Activated CD4-positive, CD25-positive, alpha-beta regulatory T cell treated with anti-CD3 and anti-CD28 coated beads, Interleukin-2, amount 50 U/mL, for 24 hours (primary cell): ENCODE results near the gene DNHD1.
"Not testable (repeated sequence)": the region's sequence is repeated elsewhere in the genome, so short reads cannot be mapped to it uniquely, and the experiment has no call there.

Source experiments
- ATAC-seq, 2 donors: fragments of 150-1000 bp; cut with Tn5 transposase; one replicate each; pipeline ENCODE4 v1.10.0; 2021; ENCODE audit warnings: mild to moderate bottlenecking in 1 of 2, moderate library complexity in 1 of 2

The DNHD1 gene

DNA sequence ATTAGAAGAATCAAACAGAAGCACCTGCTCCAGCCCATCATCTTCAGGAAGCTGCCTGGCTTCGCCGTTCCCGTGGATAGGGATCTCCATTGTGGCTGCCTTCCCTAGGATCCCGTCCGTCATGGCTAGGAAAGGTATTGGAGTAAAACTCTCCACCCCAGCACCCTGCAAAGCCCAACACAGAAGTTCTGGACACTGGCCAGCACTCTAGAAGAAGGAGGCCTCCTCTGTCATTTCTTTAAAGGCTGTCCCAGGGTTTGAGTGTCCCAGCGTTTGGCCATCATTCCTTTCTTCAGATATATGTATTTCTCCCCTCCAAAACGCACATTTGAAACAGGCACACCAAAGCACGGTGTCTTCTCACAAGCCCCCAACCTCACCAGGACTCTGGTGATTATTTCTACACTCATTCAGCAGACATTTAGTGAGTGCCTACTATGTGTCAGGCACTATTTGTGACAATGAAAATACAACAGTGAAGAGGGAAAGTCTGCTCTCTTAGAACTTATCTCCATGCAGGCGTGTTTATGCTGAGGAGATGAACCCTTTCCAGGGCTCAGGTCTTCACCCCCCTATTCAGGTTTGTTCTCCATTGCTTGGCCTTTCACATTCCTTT, 16.7 kb upstream of the DNHD1 start:
- ATAC-seq, result no peak

DNA sequence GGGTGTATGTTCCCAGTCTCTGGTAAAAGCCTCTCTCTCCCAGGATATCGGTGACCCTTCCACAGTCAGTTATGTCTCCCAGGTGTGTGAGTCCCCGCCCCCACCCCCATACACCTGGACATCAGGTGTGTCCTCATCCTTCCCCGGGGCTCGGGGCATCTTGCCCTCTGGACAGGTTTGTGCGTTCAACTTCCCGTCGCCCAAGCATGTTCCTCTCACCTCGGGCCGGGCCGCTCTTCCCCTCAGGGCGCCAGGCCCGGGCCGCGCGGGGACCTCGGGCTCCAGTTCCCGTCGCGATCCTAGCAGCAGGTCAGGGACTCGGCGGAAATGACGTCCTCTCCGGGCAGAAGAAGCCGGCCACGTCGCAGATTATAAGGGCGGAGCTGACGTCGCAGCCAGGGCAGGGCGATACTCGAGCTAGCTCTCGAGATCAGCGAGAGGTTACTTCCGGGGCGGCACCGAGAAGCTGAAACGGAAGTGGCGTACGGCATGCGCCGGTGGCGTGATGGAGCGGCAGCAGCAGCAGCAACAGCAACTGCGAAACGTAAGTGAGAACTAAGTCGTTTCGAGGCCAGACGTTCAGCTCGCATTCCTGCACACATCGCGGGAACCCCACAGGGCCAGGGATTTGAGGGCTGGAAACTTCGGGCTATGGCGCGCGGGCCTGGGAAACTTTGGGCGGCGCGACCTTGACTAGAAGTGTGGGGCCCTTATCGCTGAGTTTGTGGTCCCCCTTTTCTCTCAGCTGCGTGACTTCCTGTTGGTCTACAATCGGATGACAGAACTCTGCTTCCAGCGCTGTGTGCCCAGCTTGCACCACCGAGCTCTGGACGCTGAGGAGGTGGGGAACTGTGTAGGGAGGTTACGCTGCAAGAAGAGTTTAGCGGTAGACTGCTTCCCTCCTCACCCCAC, 15.8 kb upstream of the DNHD1 start, which contains the start of the genes ARFIP2 and TIMM10B:
ARFIP2 (minus strand) TSS at position 320 of the 912 bp plus-strand sequence. CDS start 910 bp downstream, outside the sequence.
TIMM10B (plus strand) TSS at position 490 of the 912 bp plus-strand sequence; CDS start at position 506, 16 bp downstream.
- ATAC-seq, result peak; percentile 98 to 99

DNA sequence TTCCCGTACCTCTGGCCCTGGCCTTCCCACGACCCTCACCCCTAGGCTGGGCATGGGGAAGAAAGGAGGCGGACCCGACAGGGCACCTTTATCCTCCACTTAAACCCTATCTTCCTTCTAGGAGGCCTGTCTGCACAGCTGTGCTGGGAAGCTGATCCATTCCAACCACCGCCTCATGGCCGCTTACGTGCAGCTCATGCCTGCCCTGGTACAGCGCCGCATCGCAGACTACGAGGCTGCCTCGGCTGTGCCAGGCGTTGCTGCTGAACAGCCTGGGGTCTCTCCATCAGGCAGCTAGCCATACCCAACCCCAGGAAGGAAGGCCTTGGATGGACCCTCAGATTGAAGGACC, 15.2 kb upstream of the DNHD1 start:
- no peak for ATAC-seq

DNA sequence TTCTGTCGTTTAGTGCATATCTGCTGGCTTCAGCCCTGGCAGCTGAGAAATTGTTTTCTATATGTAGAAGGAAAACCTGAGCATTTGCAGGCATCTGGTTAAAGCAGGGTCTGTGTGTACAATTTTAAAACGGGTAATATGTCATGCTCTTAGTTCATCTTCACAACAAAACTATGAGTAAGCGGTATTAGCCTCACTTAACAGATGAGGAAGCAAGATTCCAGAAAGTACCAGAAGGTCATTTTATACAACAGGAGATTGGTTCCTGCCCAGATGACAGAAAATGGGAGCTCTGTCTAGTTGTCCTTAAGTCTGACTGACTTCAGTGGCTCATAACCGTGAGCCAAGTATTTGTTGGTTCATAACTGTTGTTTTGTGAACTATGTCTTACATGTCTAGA, 14.6 kb upstream of the DNHD1 start:
- no peak for ATAC-seq

DNA sequence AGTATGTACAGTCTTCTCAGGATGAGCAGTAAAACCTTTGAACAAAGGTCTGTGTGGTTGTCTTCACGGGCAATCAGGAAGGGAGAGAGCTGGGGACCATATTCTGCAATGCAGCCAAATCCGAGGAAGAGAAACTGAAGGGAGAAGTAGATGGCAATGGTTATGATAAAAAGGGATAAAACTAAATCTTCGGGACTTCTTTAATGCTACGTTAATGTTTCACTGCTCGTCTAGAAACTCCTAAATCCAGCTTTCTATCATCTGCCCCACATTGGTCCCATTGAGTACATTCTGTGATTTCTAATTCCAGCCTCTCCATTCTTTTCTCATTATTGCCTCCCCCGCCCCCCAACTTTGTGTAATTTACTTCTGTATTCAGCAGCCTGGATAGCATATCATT, 14.1 kb upstream of the DNHD1 start:
- no peak for ATAC-seq

DNA sequence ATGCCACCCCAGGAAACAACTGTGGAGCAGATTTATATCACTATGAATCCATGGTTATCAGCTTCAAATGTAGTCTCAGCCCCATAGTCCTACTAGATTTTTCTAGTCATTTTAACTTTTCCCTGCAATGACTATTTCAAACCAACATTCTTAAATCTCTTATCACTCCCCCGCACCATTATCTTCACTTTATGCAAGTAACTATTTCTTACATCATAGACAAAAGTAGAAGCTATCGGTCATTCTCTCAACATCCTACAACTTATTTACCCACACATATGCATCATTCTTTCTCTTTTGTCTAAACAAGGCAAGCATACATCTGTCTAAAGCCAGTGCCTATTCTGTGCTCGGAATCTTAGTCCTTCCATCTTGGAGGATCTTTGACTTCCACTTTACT, 11.4 kb upstream of the DNHD1 start:
- no peak for ATAC-seq

DNA sequence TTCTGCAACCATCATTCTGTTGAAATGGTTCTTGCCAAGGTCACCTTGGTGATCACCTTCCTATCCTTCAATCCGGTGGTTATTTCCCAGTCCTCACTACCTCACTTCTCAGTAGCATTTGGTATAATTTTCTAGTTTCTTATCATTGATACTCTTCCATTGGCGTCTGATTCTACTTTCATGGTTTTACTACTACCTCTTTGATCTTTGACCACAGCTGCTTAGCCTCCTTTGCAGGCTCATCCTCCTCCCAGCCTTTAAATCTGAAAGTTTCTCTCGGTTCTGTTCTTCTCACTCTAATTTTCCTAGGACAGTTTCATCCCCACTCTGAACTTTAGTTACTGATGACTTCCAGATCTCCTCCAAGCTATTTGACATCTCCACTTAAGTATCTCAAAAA, 10.8 kb upstream of the DNHD1 start:
- ATAC-seq, result no peak

DNA sequence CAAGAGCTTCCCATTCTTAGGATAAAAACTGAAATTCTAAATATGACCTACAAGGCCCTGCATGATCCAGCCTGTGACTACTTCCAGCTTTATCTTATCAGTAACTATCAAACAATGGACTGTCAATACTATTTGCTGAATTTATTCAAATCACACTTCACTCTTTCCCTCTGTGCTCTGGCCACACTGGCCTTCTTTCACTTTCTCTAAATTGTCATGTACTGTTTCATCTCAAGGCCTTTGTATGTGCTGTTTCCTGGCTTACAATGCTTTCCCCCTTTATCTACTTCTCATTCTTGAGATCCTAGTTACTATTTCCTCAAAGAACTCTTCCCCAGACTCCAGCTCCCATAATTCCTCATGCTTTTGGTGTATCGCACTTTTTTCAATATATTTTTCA, 10.1 kb upstream of the DNHD1 start:
- ATAC-seq, result no peak

DNA sequence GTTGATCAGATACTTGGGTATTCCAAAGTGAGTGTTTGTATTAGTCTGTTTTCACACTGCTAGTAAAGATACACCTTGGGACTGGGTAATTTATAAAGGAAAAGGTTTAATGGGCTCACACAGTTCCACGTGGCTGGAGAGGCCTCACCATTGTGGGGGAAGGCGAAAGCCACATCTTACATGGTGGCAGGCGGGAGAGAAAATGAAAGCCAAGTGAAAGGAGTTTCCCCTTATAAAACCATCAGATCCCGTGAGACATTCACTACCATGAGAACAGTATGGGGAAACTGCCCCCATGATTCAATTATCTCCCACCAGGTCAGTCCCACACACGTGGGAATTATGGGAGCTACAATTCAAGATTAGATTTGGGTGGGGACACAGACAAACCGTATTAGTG, 8.7 kb upstream of the DNHD1 start:
- no peak for ATAC-seq

DNA sequence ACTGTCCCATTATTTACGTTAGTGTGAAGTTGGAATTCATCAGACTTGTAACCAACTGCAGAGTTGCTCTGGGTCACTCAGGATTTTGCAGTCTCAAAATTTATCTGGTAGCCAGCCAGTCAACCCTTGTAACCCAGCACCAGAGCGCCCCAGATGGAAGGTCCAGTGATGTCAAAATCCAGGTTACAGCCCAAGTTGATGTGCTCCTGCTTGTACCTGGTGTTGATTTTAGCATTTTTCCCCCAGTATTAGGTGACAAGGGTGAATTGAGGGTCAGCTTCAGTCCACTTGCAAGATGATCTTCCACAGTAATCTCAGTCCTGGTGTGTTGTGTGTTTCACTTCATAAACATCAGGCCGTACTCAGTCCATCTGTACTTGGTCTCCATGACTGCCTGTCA, 8.3 kb upstream of the DNHD1 start:
- ATAC-seq, result no peak

DNA sequence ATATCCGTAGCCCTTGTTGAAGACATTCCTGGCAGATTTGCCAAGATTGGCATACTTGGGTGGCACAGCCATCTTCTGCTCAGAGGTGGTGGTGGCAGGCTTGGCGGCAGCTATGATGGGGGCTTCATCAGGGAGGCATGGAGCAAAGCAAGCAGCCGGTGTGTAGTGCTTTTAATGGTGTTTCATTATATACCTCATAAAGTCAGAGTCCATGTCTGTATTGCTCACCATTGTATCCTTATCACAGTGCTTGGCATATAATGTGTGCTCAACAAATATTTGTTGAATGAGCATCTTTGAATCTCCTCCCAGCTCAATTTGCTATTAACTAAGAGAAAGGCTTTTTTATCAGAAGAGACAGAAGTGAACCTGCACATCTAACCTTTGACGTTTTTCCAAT, 7.8 kb upstream of the DNHD1 start:
- ATAC-seq, result no peak

DNA sequence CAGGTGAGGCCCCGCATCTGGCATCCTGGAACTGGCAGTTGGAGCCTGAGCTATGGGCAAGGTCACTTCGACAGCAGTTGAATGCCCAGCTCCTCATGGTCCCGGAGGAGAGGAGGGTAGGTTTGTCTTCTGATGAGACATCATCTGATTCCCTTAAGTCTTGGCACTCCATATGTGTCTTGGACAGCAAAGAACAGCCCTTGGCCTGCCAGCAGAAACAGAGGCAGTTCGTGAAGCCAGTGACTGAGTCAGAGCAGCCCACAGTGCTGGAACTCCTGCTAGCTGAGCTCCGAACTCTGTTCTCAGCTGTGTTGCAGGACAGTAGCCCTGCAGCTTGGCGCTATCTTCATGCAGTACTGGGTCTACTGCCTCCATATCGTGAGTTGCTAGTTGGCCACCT, 1.0 kb downstream of the DNHD1 start:
- no peak for ATAC-seq

DNA sequence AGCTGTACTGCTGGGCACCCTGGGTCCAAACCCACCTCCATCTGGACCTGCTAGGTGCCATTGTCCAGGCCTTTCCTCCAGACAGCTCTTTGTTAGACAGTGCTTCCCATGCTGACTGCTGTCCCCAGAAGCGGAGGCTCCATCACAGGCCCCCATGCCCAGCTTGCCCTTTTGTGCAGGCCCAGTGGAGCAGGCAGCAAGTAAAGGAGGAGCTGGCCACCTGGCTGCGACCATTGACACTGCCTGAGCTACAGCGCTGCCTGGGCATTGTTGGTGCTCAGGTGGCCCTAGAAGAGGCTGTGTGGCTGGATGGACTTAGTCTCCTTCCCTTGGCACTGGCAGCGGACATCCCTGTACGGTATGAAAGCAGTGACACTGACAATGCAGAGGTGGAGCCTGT, 1.5 kb downstream of the DNHD1 start:
- ATAC-seq, result no peak

DNA sequence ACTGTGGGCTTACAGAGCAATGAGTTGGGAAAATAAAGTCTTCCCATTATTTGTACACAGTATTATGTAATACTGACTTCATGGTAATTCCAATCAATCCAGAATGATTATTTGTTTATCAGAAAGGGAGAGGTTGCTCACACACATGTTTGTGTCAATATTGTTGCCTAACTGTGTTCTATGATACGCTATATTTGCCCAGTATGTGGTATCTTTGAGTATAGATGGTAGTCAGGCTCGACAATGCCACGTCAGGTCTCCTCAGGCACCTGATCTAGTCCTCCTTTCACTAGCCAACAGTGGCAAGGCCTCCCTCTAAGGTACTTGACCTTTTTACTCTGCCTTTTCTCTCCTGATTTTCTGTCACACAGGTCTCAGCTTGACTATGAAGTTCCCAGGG, 5.3 kb downstream of the DNHD1 start:
- ATAC-seq, result no peak

DNA sequence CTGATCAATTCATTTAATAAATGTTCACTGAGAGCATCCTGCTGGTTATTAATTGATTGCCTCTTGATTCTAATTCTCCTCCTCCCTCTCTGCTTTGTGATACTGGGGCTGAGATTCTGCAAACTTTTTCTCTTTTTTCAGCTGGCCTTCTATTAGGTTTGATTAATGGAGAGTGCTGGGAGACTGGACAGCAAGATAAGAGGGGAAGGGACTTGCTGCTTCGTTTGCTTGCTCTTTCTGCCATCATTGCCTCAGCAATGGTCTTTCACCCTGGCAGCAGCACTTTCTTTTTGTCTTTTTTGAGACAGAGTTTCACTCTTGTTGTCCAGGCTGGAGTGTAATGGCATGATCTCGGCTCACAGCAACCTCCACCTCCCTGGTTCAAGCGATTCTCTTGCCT, 7.1 kb downstream of the DNHD1 start:
- no peak for ATAC-seq

DNA sequence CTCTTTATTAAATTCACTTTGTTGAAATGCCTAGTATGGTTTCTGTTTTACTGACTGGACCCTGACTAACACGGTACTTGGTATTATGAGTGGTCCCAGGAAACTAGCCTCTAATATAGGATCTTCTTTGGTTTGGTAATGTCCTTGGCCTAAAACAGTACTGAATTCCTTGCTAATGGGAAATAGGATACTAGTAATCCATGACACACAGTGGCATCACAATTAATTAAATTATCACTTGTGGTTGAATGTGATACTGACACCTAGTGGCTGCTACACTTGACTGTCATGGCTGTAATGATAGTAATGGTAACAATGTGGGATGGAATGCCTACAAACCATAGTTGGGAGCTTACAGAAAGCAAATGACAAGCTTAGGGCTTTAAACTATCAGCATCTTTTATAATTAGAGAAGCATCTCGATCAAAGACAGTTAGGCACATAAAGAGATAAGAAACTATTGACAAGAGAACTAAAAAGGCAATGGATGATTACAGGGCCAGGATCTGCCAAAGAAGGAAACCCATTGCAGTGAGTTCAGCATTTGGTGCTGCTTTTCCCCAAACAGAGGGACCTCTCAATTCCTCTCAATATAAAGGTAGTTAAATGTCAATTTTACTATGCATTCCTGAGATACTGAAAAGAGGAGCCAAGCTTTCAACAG, 8.6 kb downstream of the DNHD1 start:
- peak; percentile 69 to 71 for ATAC-seq

DNA sequence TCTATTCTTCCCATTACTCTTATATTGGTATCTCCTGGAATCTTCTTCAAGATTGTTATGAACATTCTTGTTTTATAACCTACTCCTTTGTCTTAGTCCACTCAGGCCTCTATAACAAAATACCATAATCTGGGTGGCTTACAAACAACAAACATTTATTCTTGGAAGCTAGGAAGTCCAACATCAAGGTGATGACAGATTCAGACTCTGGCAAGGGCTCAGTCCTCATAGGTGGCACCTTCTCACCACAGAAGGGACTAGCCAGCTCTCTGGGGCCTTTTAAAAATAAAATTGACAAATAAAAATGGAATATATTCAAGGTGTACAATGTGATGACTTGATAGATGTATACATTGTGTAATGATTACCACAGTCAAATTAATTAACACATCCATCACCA, 19.8 kb downstream of the DNHD1 start:
- ATAC-seq, result no peak

DNA sequence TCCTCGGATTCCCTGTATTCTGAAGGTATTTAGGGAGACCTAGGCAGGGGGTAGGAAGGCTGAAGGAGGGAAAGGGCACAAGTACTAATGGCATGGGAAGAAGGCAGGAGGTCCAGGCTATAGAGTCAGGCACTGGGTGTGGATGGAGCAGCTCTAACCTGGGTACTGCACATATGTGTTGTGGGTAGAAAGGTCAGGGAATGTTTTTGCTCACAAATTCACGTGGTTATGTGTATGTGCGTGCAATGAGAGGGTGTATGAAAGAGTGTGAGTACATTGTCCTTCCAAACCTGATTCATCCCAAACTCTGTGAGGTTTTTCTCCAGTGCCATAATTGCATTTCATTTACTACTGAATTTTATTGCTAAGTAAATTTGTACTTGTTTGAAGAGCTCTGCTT, 23.2 kb downstream of the DNHD1 start:
- no peak for ATAC-seq

DNA sequence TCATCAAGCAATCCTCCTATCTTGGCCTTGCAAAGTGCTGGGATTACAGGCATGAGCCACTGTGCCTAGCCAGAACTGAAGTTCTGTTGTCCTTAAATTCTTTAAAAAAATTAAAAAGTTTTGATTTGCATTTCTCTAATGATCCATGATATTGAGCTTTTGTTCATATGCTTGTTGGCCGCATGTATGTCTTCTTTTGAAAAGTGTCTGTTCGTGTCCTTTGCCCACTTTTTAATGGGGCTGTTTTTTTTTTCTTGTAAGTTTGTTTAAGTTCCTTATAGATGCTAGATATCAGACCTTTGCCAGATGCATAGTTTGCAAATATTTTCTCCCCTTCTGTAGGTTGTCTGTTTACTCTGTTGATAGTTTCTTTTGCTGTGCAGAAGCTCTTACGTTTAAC, 24.9 kb downstream of the DNHD1 start:
- ATAC-seq, result not testable (repeated sequence)

DNA sequence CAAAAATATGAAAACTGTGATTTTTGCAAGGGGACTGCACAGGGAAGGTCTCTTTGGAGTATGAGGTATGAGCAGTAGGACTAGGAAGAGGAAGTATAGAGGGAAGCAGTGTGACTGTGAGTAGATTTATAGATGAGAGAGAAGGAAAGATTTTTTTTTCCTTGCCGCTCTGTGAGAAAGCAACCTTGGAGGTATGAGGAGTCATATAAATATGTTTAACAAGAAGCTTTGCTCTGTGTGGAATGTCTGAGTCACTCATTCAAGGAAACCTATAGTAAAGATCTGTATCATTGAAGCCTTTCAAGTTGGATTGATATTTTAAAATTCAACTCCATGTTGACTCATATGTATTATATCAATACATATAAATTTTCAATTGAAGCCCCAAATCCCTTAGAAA, 26.2 kb downstream of the DNHD1 start:
- peak; percentile 38 to 62 for ATAC-seq

DNA sequence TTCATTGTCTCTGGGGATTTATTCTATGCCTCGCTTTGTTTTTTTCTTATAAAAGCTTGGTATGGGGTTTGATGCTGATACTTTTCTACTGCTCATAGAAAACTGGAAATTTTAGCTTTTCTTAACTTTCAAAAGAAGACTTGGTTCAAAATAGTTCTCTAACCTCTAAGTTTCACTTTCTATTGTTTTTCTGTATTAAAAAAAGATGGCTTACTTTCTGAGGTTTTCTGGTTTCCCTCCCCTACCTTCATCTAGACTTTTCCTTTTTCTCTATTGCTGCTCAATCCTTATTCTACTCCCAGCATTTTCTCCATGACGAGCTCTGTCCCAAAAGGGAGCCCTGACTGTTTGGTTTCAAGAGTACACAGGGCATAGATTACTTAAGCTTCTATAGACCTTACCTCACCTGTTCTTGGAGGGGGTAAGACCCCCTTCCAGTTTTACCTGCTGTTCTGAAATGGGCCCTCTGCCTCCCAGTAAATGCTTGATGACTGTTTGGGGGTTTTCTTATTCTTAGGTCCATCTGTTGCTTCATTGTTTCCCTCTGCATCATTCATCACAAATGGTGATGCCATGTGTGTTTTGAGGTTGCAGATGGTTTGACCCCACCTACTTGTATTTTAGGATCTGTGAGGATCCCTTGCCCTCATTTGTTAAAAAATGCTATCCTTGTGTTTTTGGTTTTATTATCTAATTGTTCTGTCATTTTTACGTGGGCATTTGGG, 29.5 kb downstream of the DNHD1 start:
- peak in 1 of 2 donors; percentile 38 for ATAC-seq

DNA sequence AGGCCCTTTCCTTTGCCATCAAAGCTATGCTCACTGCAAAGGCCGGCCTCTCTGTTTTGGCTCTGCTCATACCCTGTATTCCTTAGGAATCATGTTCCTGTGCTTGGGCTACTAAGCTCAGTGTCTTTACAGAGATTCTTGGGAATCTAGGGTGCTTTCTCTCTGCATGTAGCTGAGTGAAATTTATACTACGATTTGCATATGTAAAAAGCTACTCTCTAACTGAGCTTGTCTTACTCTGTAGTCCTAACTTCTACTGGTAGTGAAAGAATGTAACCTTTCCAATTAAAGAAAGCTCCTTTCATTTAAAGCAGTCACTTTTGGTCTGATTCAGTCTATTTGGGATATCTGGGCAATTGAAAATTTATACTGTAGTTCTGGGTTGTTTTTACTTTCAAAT, 32.2 kb downstream of the DNHD1 start:
- no peak for ATAC-seq

DNA sequence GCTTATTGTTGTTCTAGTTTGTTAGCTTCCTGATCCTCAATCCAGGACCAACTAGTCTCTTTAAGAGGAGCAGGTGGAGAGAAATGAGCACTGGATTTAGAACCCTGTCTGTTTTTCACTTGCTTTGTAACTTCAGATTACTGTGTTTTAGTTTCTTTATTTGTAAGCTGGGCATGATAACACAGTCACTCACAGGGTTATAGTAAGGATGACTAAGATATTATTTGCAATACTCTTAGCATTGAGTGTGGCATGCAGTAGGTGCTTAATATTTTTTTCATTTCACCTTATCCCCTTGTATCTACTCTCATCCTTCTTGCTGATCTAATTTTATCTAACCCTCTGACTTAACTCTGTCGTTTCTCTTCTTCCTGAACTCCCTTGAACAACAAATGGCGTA, 33.8 kb downstream of the DNHD1 start:
- peak; percentile 13 to 60 for ATAC-seq
